CD4-positive, alpha-beta T cell treated with Interleukin-10 for 1 hour (primary cell): ENCODE results near the gene HPGDS.
A peak's percentile ranks its signal among the peaks of the same experiment; 100 is the strongest.
"Not testable (repeated sequence)": the region's sequence is repeated elsewhere in the genome, so short reads cannot be mapped to it uniquely, and the experiment has no call there.

Source experiments
- DNase-seq: peaks from one replicate; pipeline ENCODE4 v3.0.0-alpha.2; 2020

Gene HPGDS

DNA sequence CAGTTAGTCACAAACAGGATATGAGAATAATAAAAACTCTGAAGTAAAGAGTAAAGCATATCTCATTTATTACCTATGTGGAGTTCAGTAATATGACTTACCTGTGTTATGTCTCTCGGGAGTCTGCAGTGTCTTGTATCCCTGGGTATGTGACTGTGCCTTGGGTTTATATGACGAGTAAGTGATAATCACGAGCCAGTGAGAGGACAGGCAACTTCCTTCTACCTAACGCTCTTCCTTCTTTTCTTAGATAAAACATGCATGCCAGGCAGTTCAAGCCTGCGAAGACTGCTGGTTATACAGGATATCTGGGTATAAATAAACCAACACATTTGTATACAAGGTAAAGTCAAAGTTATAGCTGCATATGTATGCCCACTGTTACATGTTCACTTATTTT is at the start of gene HPGDS:
HPGDS (minus strand) TSS at position 143 of the 400 bp plus-strand sequence. CDS start 8,207 bp downstream, outside the sequence.
- no peak for DNase-seq

DNA sequence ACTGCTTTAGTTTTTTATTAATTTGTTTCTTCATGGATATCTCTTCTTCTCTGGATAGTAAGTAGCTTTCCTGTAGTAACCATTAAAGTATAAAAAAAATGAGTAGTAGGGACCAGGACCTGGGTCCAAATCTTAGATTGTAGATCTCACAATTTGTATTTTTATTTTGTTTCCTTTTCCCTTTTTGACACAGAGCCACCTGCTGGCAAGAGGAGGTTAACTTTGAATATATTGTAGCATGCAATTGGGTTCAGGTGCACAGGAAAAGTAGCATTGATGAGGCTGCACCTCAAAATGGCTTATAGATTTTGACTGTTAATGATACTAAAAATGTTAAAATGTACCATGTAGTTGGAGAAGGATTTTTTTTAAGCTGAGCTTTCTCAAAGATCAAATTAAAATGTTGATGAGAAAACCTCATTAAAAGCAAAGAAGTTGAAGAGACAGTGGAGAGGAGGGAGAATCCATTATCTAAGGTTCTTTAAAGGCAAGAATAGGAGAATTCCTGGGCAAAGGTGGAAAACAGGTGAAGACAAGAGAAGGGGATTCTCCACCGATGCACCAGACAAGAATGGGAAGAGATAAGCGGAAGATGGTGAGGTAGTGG is 48.3 kb upstream of the HPGDS start:
- peak; percentile 29 for DNase-seq

DNA sequence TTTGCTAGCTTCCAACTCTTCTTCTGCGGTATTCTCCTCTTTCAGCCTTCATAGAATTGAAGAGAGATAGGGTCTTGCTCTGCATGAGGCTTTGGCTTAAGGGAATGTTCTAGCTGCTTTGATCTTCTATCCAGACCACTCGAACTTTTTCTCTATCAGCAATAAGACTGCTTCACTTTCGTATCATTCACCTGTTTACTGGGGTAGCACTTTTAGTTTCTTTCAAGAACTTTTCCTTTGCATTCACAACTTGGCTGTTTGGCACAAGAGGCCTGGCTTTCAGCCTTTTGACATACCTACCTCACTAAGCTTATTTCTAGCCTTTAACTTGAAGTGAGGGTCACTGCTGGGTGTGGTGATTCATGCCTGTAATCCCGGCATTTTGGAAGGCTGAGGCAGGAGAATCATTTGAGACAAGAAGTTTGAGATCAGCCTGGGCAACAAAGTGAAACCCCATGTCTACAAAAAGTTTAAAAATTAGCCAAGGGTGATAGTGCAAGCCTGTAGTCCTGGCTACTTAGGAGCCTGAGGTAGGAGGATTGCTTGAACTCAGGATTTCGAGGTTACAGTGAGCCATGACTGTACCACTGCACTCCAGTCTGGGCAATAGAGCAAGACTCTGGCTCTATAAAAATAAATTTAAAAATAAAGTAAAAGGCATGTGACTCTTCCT is 47.1 kb upstream of the HPGDS start:
- no peak for DNase-seq

DNA sequence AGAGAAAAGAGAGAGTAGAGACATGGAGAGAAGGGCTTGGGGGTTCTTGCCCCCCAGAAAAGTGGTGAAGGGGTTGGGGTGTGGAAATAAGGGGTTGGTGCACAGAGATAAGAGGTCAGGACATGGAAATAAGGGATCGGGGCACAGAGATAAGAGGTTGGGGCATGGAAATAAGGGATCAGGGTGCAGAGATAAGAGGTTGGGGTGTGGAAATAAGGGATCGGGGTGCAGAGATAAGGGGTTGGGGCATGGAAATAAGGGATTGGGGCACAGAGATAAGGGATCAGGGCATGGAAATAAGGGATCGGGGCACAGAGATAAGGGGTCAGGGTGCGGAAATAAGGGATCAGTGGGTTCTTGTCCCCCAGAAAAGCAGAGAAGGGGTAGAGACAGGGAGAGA is 45.3 kb upstream of the HPGDS start:
- not testable (repeated sequence) for DNase-seq

DNA sequence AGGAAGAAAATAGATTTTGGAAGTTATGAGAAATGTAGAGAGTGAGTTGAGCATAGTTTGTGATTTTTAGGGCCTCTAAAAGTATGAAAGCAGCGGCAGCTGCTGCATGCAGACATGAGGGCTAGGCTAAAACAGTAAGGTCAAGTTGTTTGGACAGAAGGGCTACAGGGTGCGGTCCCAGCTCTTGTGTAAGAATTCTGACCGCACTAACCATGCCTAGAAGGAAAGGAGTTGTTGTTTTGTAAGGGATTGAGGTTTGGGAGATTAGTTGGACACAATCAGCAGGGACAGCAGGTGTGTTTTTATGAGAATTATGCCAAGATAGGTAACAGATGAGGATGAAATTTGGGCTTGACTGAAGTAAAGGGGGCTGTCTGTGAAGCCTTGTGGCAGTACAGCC is 42.8 kb upstream of the HPGDS start:
- not testable (repeated sequence) for DNase-seq

DNA sequence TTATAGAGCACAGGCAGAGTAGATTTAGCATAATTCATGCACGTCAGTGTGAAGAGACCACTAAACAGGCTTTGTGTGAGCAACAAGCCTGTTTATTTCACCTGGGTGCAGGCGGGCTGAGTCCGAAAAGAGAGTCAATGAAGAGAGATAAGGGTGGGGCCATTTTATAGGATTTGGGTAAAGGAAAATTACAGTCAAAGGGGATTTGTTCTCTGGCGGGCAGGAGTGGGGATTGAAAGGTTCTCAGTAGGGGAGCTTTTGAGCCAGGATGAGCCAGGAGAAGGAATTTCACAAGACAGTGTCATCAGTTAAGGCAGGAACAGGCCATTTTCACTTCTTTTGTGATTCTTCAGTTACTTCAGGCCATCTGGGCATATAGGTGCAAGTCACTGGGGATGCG is 40.3 kb upstream of the HPGDS start:
- not testable (repeated sequence) for DNase-seq

DNA sequence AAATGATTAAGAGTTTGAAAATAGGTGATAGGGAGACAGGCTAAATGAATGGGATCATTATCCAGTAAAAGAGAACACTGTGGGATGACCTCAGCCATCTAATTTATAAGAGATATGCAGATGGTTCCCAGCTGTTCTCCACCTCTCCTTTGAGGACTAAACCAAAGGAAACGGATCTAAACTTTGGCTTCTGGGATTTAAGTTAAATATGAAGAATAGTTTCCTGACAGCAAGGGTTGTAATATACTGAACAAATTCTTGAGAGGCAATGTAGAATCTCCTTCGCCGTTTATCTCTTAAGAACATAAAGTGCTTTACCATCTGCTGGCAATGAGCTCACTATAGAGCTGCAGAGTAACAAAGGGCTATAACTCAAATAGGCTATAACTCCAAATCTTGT is 35.4 kb upstream of the HPGDS start:
- no peak for DNase-seq

DNA sequence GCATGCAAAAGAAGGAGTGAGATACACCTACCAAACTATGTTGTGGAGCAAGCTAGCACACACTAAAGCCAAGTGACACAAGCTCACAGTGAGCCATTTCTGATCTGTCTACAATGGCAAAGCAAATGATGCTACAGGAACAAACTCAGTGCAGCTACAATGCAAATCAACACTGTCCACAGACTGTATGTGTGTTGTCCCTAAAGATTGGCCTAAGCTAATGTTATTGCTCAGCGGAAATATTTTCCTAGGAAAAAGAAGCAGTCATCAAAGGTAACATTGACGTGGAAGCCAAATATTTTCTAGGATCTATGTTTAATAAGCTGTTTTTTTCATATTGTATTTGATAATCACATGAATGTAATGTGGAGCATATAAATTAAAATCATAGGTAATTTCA is 34.7 kb upstream of the HPGDS start:
- DNase-seq: no peak

DNA sequence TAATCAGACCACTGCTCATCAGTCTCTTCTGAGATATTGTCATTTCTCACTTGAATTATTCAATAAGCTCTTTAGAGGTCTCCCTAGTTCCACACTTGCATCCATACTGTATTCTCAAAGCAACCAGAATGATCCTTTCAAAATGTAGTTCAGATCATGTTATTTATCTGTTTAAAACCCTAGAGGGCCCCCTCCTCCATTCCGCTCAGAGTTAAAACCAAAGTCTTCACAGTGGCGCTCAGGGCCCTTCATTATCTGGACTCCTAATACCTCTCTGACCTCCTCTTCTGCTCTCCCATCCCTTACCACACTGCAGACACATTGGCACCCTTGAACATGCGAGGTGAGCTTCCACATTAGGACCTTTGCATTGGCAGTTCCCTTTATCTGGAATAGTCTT is 32.7 kb upstream of the HPGDS start:
- no peak for DNase-seq

DNA sequence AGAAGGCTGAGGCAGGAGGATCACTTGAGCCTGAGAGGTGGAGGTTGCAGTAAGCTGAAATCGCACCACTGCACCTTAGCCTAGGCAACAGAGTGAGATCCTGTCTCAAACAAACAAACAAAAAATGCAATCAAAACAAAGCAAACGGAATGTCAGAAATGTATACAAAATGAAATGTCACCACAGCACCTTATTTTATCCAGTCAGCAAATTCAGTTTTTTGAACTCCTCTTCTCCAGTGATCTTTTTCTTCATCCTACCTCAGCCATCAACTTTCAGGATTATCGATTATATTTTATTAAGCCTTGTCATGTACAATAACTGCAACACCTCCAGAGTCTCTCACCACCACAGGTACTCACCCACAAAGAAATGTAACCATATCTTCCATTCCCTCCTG is 31.1 kb upstream of the HPGDS start:
- no peak for DNase-seq

DNA sequence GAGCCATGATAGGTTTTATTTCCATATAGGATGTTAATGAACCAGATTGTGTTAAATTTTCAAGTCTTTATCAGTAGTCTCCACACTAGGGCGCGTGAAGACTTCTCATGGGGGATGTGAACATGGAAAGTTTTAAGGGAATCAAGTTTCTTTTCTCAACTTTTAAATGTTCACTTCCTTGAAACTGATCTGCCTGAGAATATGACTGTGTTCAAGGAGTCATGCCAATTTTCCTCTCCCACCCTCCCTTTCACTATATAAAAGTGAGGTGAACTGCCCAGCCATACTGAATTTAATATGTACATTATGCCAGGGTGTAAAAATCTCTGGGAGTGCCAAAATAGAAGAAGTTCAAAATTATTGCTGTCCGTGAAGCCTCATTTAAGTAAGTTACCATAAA is 30.4 kb upstream of the HPGDS start:
- no peak for DNase-seq

DNA sequence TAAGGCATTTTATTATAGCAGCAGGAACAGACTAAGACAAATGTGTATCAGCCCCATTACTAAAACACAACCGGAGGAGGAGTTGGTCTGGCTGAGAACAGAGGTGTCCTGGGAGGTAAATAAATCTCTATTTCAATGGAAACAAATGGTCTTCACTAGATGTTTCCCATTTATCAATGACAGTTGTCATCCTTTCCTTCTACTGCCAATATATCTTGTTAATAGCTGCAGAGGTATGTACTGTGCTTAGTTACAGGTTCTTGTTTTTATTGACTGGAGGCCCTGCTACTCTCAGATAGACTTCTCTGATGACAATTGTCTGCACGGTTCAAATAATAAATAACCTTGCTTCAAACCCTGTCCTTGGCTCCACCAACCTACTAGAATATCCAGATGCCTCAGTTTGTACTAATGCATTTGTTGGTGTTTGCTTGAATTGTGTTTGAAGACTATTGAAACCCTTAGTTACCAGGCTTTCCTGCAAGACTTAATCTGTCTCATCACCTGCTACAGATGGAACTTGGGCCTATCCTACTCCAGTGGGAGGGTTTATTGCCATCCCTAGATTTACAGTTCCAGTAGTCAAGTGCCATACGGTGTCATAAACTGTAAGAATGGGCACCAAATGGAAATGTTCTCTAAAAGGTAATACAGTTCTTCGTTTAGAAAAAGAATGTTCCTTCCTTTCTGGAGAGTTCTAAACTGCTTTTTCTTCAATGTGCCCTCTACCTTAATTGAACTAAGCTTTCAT is 29.8 kb upstream of the HPGDS start:
- no peak for DNase-seq

DNA sequence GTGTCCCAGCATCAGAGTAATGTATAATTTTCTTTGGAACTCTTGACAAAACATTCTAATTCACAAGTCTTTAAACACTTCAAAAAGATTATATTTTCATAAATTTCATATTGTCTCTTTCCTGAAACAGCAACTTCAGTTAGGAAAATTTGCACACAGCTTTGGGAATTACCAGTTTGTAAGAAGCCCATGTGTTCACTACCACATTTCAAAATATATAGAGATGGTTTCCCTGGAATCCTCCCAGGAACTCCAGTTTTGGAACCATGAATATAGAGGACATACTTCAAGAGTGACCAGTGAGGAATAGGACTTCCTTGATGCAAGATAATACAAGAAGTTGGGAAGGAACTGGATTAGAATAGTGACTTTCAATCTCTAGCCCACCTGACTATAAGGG is 28.7 kb upstream of the HPGDS start:
- DNase-seq: no peak

DNA sequence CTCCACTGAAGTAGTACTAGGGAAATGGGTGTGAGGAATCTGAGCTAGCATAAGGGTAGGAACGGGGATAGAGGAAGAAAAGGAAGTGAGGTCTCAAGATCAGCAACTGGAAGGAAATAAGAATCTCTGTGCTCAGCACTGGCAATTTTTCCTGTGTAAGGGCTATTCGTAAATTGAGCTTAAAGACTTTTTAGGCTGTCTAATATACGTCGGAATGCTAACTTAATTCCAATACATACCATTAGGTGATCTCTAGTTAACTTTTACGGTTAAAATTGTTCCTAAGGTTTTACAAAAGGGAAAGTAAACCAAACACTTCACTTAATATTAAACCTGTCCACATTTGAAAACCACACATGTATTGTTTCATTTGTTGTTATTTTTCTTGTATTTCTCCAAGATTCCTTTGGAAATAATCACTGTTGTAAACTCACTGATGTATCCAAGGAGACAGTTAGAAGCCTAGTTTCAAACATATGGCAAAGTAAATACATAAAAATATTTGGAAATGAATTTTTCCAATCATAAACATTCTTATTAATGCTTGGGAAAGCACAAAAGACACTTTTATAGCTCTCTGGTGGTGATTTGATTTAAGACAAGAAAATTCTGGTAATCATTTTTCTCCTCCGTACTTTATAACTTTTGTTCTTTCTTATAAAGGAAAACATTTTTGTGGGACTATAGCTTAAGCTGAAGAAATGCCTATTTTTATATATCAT is 28.1 kb upstream of the HPGDS start:
- no peak for DNase-seq

DNA sequence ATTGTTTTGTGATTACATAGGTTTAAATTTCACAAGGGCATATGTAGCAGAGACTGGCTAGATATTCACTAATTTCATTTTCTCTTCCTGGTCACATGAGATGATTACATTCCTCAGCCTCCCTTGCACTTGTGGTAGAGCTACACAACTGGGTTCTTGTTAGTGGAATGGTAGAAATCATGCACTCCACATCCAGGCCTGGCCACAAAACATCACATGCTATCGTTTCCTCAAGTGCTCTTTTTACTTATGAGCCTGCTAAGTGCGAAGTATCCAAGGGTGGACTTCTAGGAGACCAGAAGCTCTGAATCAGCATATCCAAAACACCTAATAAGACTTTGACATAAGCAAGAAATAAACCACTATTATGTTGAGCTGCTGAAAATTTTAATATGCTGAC is 26.4 kb upstream of the HPGDS start:
- DNase-seq: no peak

DNA sequence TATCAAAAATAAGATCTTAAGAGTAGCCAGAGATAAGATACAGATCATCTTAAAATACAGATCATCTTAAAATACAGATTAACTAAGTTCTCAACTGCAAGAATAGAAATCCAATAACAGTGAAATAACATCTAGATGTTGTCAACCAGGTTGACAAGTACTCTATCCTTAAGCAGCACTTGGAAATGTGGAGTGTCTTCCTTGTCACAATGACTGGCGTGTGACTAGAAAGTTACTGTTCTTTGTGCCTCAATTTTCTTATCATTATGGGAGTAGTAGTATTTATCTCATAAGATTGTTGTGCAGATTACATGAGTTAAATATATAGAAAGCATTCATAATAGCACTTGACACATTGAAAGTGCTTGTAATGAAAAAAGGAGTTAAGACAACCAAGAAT is 25.8 kb upstream of the HPGDS start:
- no peak for DNase-seq

DNA sequence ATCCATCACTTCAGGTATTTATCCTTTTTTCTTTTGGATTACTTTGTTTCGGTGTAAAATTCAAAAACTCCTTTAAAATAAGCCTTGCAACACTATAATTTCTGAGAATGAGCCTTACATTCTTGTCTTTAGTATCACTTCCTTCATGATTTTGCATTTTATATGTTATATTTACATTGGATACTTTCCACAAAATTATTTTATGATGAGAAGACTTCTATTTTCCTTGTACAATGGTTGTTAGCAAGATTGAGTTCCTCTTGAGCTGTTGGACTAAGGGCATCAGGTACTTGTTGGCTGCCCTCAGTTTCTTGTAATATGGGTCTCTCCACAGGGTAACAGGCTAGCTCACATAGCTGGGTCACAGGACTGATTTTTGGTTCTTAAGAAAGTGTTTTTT is 22.7 kb upstream of the HPGDS start:
- DNase-seq: no peak

DNA sequence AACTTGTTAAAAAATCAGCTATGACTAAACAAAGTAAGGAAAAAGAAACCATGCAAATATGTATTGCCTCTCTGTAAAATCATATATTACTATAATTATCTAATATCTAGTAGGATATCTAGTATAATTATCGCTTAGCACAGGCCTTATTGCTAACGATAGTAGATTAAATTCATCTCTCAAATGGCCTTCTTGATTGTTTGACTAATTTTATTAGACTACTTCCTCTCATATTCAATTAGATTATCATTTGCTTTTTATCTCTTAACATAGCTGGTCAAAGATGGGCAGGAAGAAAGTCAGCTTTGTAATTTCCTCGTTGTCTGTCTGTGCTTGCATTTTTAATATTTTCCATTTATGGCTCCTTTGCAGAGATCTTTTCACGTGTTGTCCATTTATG is 21.9 kb upstream of the HPGDS start:
- DNase-seq: no peak

DNA sequence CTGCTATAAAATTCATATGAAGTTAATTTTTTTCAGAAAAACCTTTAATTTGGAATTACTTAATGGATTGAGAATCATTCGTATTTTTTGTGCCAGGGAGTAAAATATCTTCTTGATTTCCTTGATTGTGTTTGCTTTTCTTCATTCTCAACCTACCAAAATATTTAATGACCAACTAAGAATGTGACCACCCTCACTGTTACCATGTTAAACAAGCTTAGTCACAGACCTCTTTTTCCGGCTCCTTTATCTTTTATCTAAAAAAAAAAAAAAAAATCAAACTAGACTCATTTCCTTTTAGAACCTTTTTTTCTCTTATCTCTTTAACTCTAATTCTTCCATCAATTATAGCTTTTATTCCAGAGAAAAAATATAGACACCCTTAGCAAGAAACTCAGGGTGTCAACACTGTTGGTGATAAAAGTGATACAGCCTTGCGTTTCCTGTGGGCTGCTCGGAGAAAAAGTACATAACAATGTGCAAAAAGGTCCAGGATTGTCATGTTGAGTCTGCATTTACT is 20.6 kb upstream of the HPGDS start:
- no peak for DNase-seq

DNA sequence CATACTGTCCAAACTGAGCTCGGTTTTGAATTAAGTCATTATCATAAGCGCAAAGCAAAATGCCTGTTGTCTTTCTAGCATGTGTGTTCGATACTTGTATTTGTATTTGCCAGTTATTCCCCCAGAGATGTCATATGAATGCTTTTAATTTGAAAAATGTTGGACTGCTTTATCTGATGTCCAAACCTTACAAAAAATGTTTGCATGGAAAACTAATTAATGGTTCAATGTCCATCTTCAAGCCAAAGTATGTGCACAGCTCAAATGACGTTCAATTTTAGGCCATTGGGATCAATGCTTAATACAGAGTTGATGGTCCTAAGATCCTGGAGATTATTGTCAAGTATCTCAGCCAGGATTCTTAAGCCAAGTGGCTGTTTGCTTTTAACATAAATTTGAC is 17.2 kb upstream of the HPGDS start:
- DNase-seq: no peak

DNA sequence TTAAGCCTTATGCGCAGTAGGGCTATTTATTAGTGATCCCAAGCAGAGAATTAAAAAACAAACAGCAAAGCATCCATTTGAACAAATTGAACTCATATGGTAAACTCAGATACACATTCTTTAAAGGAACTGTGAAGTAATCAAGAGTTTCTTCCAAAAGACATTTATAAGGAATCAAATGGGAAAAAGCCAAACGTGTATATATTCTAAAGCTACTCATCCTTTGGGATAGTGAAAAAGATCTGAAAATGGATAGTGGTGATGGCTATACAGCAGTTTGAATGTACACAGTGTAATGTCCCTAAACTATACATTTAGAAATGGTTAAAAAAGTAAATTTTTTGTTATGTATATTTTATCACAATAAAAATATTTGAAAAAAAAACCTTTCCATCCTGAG is 16.6 kb upstream of the HPGDS start:
- no peak for DNase-seq

DNA sequence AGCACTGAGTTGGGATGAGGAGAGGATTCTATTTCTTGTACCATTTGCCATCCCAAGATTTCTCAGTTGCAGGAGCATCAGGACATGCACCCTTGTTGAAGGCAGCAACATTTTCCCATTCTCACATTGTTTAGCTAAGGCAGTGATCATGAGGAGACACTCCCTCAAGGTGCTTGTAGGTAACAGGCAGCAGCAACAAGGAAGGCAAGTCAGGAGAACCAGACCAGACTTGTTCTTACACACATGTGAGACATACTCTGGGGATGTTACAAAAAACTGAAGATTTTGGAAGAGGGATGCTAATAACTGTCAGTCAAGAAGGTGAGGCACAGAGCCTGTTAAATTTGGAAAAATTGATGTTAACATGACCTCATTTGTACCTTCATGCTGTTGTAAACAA is 15.5 kb upstream of the HPGDS start:
- DNase-seq: no peak

DNA sequence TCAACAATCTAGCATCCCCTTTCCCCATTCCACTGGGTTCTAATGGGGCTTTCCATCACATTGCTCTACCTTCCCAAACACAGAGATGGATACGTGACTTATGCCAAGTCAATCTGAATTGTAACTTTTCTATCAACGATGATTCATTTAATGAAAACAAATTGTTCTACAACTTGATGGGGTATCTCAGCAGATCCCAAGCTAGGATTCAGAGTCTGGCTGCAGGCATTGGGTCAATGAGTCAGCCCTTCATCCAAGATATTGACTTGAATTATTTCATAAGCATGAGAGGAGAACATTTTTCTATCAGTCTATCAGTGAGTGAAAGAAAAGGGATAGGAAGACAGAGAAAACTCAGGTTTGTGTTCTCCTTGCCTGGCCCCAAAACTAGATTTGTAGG is 15.0 kb upstream of the HPGDS start:
- no peak for DNase-seq

DNA sequence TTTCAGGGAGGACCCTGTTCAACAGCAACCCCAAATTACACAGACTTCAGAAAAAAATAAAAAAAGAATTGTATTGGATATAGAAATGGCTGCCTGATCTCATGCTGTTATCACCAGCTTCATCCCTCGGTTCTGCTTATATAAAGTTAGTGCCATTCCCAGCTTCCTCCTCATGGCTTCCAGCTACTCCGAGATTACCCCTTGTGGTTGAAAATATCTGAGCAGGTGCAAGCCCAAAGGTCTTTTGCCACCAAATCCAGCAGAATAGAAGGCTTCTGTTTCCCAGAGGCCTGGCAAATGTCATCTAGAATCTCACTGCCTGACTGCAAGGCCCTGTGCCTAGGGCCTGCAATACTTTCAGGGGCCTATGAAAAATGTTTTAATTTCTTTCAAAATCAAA is 13.8 kb upstream of the HPGDS start:
- DNase-seq: no peak
